Tibial nerve (tissue), 4 donors: ENCODE measurements around the gene PIP5K1C. TPM values are rescaled to one million over a fixed set of nuclear protein-coding genes. Genes with fewer than 3 reads are reported as not detected.

Experiments used
- DNase-seq, 2 donors: peaks; one replicate each; pipeline ENCODE4 v3.0.0-alpha.2; 2019; ENCODE audit warnings: low spot score in 2 of 2
- H3K27ac ChIP-seq, 4 donors: fragments of 200-600 bp; sonication (generic) in 3 of 4; one replicate each; pipeline ENCODE4 v1.5.1; 2017 to 2019; ENCODE audit warnings: mild to moderate bottlenecking in 1 of 4
- H3K27me3 ChIP-seq, 2 donors: fragments of 200-600 bp; sonication (generic) in 1 of 2; one replicate each; pipeline versions ENCODE4 v1.5.1 to v1.6.0; 2017 to 2019
- H3K36me3 ChIP-seq, 3 donors: fragments of 200-600 bp; sonication (generic); one replicate each; pipeline ENCODE4 v1.5.1; 2018 to 2019
- H3K4me1 ChIP-seq, 4 donors: fragments of 200-600 bp; sonication (generic) in 3 of 4; one replicate each; pipeline ENCODE4 v1.5.1; 2017 to 2019
- H3K4me3 ChIP-seq, 4 donors: fragments of 200-600 bp; sonication (generic) in 3 of 4; one replicate each; pipeline ENCODE4 v1.5.1; 2017 to 2019; ENCODE audit warnings: mild to moderate bottlenecking in 1 of 4, moderate library complexity in 1 of 4
- H3K9me3 ChIP-seq, 4 donors: fragments of 200-600 bp; sonication (generic) in 3 of 4; one replicate each; pipeline ENCODE4 v1.5.1; 2017 to 2019
- CTCF ChIP-seq, 5 experiments: fragments of 200-600 bp in 3 of 5; fragments of 450-650 bp in 2 of 5; sonication (generic) in 3 of 5; IDR thresholded peaks; one replicate each; pipeline ENCODE4 v1.5.1; 2016 to 2019; ENCODE audit warnings: antibody characterized with exemption in 5 of 5, mild to moderate bottlenecking in 3 of 5, moderate library complexity in 2 of 5
- EP300 ChIP-seq, 2 donors: sonication (generic); formaldehyde crosslinking; IDR thresholded peaks; one replicate each; pipeline ENCODE4 v1.6.1; 2017; ENCODE audit warnings: antibody characterized with exemption in 2 of 2, mild to moderate bottlenecking in 1 of 2
- POLR2A ChIP-seq, 2 donors: fragments of 450-650 bp; IDR thresholded peaks; one replicate each; pipeline ENCODE4 v1.6.1; 2017; ENCODE audit warnings: antibody characterized with exemption in 2 of 2, mild to moderate bottlenecking in 2 of 2, moderate library complexity in 2 of 2
- WGBS, 2 donors: methylation state at CpG; one replicate each; pipeline ENCODE4 v1.1.5; 2018; 5-methylcytosine and 5-hydroxymethylcytosine counted together
- total RNA-seq, 4 donors: library from RNA; depleted of rRNA; stranded (reverse); fragments of >200 nt; gene quantifications; one replicate each; pipeline ENCODE4 v1.1.0, GENCODE V29; 2016

Gene PIP5K1C
- total RNA-seq, 4 donors from 2014 or later, result 23.0 to 37.2 (median 24.9) TPM

GRCh38 chr19:3699741-3700241 is 477 bp downstream of the PIP5K1C start:
- TF ChIP-seq POLR2A (IDR thresholded peaks at IDR 0.05), result no peak
- no peak for TF ChIP-seq EP300 (IDR thresholded peaks at IDR 0.05)
- no peak for TF ChIP-seq CTCF (IDR thresholded peaks at IDR 0.05)
- H3K36me3 ChIP-seq, result peaks cover 0 to 15% (median 0%) of the 10 kb centered on the region in 3 donors
- peaks cover 0 to 31% (median 18%) of the 10 kb centered on the region in 4 donors for H3K4me1 ChIP-seq
- DNase-seq, result no peak
- H3K9me3 ChIP-seq, result no peaks in the 10 kb centered on the region
- 0 to 1% methylated on average over 16 to 38 of the region's 43 CpGs for WGBS, 2 donors
- H3K27ac ChIP-seq, result peak overlapping the region; percentile 82 to 90 (median 88)
- H3K27me3 ChIP-seq, result peaks cover 0 to 8% of the 10 kb centered on the region in 2 donors
- H3K4me3 ChIP-seq, result peak overlapping the region; percentile 72 to 93 (median 88)

DNA sequence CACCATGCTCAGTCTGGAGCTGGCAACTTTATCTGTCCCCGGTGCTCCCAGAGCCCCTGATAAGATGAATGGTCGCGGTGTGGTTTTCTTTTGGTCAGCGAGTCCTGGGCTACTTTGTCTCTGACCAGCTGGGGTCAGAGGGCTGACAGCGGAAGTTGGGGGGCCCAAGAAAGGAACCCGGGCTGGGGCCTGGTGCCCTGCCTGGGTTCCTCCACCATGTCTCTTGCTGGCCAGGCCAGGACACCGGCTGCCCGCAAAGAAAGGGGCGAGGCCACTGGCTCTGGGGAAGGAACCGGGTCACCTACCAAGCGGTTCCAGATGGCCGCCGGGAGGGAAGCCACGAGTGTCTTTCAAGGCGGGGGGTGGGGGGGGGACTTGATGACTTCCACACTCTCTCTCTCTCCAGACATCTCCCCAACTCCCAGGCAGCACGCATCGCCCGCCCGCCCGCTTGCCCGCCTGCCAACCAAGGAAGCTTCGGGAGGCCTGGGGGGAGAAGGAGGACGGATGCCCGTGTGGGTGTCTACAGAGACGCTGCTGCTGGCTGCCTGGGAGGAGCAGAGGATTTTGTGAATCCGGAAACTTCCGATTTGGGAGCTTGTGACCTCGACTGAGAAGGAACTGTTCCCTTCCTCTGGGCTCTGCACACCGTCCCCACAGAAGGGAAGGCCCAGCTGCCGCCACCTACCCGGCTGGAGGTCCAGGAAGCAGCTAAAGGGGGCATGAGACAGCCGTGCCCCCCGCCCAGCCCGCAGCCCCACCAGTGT is 1.1 kb downstream of the PIP5K1C start:
- peak; percentile 45 to 52 for DNase-seq
- TF ChIP-seq EP300 (IDR thresholded peaks at IDR 0.05) (peak in 1 of 2 donors; percentile 50), CTCF (IDR thresholded peaks at IDR 0.05) (no peak), POLR2A (IDR thresholded peaks at IDR 0.05) (peak in 1 of 2 donors; percentile 41)
- Histone ChIP-seq H3K27me3 (peaks cover 0 to 3% of the 10 kb centered on the region in 2 donors), H3K27ac (peak overlapping the region; percentile 82 to 90 (median 88)), H3K9me3 (no peaks in the 10 kb centered on the region), H3K4me1 (peaks cover 0 to 31% (median 18%) of the 10 kb centered on the region in 4 donors), H3K36me3 (peaks cover 0 to 15% (median 0%) of the 10 kb centered on the region in 3 donors), H3K4me3 (peak overlapping the region; percentile 72 to 93 (median 88))
- 4% methylated on average over 26 of the region's 34 CpGs for WGBS, 2 donors

GRCh38 chr19:3698386-3698950 is 1.8 kb downstream of the PIP5K1C start:
- DNase-seq, result no peak
- no peaks in the 10 kb centered on the region for H3K9me3 ChIP-seq
- peak overlapping the region in 2 of 4 donors; percentile 92 to 93 for H3K4me3 ChIP-seq
- peak overlapping the region; percentile 82 to 90 (median 88) for H3K27ac ChIP-seq
- peaks cover 0 to 15% (median 0%) of the 10 kb centered on the region in 3 donors for H3K36me3 ChIP-seq
- no peak for TF ChIP-seq POLR2A (IDR thresholded peaks at IDR 0.05)
- no peak for TF ChIP-seq EP300 (IDR thresholded peaks at IDR 0.05)
- TF ChIP-seq CTCF (IDR thresholded peaks at IDR 0.05), result no peak
- H3K27me3 ChIP-seq, result no peaks in the 10 kb centered on the region
- peaks cover 0 to 33% (median 18%) of the 10 kb centered on the region in 4 donors for H3K4me1 ChIP-seq
- WGBS, 2 donors, result 43 to 53% methylated on average over 12 of the region's 12 CpGs

GRCh38 chr19:3697671-3698385 is 2.4 kb downstream of the PIP5K1C start:
- Histone ChIP-seq H3K4me1 (peaks cover 0 to 40% (median 18%) of the 10 kb centered on the region in 4 donors), H3K27me3 (no peaks in the 10 kb centered on the region), H3K9me3 (no peaks in the 10 kb centered on the region), H3K36me3 (peaks cover 0 to 15% (median 0%) of the 10 kb centered on the region in 3 donors), H3K27ac (peak overlapping the region in 1 of 4 donors; percentile 87), H3K4me3 (no peak overlapping the region)
- DNase-seq, result no peak
- 86 to 88% methylated on average over 29 to 43 of the region's 43 CpGs for WGBS, 2 donors
- TF ChIP-seq POLR2A (IDR thresholded peaks at IDR 0.05) (no peak), CTCF (IDR thresholded peaks at IDR 0.05) (no peak), EP300 (IDR thresholded peaks at IDR 0.05) (no peak)
